NCI-H524 treated with DMSO at 0.1 percent for 48 hours (cell line): ENCODE results near the gene SDSL.

Source experiments
- DNase-seq: peaks from one replicate; lab custom pipeline; 2025; lab: John Stamatoyannopoulos, UW

The SDSL gene

DNA sequence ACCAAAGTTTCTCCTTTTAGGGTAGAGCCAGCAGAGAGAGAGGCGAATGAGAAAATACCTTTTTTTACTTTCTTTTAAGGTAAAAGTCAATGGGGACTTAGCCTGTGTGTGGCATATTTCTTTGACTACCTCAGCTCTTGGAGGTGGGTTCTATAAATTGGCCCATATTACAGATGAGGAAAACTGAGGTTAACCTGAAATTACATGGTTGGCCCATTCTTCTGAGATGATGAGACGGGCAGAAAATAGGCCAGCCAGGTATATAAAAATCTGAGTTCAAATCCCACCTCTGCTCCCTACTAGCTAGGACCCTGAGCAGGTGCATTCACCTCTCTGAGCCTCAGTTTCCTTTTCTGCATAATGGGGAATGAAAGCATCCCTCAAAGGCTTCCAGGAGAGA lies 27.1 kb downstream of the SDSL start:
- DNase-seq = no peak

DNA sequence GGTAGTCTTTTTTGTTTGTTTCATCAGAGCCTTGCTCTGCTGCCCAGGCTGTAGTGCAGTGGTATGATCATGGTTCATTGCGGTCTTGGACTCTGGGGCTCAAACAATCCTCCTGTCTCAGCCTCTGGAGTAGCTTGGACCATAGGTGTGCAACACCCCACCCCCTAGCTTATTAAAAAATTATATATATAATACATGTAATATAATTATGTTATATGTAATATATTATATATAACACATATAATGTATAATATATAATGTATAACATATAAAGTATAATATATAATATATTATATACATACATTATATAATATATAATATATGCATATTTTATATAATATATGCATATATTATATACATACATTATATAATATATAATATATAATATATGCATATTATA lies 27.7 kb downstream of the SDSL start:
- DNase-seq = no peak

DNA sequence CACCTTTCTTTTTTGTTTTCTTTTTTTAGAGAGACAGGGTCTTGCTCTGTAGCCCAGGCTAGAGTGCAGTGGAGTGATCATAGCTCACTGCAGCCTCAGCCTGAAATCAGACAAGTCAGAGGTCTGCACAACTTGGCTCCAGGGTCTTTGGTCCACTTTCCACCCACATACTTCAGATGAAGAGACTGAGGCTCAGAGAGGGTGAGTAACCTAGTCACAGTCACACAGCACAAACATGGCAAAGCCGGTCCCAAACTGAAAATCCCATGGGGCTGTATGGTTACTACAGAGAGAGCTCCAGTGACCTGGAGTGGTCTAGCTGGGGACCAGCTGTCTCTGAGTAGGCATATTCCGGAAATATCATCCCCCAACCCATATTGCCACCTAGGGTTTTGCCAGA lies 30.3 kb downstream of the SDSL start:
- DNase-seq = no peak

DNA sequence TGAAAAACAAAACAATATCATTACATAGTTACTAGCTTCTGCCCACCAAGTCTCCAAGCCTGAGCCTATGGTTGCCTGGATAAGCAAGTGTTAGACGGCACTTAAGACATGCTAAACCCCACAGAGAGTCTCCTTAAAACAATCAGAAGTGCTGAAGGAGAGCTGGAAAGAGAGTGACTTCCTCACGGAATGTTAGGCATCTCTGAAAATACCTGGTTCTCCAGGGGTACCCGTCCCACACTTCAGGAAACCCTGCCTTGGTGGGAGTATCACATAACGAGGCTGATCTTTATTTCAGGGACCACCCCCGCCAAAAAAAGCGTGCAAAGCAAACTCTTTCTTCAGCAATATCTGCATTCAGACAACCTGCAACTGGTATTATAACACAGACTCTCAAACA lies 31.1 kb downstream of the SDSL start:
- DNase-seq = no peak

DNA sequence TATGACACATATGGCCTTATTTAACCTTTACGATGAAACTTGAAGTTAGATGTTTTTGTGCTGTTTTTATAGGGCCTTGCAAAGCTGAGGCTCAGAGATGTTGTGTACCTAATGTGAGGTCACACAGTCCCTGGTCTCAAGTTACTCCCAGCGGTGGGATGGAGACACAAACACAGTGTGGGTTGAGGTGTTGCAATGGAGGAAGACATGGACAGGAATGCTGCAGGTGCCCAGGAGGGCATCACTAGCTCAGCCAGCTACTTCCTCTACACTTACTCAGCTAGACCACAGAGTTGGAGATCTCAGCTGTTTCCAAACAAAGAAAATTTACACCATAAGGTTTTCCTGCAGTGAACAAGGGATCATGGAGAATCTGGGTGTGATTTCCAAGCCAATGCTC lies 34.0 kb downstream of the SDSL start:
- DNase-seq = no peak

DNA sequence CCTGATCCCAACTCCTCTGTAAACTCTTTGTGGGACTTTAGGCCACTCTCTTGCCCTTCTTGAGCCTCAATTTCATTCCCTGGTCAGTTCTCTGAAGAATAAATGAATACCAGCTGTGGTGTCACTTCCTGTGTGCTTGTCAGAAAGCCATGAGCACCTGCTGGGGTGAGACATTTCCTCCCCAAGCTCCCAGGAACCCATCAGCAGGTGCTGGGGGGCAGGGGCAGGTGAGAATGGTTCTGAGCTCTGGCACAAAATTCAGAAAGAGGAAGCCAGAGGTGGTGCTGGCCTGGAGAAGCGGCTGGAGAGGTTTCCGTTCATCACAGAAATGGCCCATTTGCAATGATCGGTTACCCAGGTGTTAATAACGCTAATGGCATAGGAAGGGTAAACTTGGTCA lies 34.6 kb downstream of the SDSL start:
- DNase-seq = no peak

DNA sequence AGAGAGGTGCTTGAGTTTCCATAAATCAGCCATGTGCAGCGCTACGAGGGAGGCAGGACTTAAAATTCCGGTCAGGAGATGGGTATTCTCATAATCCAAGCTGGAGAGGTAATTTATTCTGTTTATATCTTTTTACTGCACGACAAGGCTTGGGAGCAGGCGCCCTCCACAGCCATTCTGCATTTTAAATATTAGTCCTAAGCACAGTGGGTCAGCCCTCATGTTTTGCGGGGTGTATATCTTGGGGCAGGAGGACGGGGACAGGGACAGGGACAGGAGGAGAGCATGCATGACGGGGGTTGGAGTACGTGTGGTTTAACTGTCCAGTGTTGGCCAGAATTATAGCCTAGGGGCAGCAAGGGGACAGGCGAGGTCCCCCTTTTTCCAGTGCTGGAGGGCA lies 35.0 kb downstream of the SDSL start:
- DNase-seq = no peak

DNA sequence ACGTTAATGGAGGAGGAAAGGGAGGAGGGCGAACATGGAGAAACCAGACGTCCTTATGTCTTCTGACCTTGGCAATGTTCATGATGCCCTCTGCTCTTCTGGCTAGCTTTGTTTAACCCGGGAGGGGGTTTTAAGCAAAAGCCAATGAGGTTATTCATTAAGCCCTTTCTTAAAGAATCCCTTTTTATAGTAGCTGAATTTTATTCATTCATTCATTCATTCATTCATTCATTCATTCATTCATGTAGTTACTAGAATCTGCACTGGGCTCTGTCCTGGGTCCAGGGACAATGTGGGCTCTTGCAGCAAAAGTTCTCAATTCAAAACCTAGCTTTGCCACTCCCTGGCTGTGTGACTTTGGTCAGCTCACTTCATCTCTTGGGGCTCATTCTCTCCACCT lies 35.5 kb downstream of the SDSL start:
- no peak for DNase-seq

DNA sequence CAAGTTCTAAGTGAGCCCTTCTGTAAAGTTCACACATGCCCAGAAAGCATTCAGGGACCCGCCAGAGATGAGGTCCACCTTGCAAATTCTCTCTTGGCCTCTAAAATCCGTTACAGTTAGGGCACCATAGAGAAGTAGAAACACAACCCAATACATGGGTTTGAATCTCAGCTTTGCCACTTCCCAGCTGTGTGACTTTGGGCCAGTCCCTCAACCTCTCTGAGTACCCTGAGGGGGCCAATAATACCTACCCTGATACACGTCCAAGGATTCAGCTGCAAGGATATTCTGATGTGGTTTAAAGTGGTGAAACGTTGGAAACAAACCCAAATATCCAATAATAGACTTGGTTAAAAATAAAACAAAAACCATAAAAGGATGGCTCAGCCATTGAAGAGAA lies 37.8 kb downstream of the SDSL start:
- DNase-seq = no peak

DNA sequence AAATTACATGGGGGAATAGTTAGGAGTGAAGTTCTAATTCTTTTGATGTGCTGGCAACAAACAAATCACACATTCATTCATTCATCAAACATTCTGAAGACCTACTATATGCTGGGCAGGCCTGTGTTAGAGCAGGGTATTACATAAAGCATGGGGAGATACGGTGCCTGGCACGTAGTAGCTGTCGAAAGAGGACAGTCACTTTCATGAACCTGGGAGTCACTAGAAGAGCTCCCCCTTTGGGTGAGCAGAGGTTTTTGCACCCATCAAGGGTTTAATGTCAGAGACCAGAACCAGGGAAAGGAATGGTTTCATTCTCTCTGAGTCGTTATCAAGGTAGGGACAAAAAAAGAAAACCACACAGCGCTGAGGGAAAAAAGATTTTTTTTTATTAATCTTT lies 39.5 kb downstream of the SDSL start:
- DNase-seq = no peak

DNA sequence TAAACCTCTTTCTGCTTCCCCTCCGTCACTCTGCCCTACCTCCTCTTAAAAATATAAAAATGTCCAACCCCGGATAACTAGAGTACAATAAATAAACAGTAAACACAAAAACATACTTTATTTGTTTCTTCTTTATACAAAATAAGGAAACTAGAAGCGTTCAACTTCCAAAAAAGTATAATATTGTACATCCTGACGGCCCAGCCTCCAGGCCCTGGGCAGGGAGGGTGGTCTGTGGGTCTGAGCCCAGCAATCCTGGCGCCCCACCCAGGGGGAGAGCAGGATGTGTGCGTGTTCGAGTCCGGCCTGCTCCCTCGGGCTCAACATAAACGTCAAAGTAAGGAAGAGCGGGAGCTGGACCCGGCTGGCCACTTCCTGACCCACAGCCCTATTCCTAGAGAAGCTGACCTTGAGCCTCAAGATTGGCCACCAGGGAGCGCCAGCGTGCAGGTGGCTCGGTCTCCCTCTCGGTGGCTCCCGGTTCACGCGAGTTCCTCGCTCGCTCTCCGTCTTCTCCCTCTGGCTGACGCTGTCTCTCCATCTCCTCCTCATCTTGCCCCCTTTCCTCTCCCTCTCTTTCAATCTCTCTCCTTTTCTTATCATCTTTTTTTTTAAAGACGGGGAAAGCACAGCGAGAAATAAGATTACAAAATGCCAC lies 40.1 kb downstream of the SDSL start:
- no peak for DNase-seq

DNA sequence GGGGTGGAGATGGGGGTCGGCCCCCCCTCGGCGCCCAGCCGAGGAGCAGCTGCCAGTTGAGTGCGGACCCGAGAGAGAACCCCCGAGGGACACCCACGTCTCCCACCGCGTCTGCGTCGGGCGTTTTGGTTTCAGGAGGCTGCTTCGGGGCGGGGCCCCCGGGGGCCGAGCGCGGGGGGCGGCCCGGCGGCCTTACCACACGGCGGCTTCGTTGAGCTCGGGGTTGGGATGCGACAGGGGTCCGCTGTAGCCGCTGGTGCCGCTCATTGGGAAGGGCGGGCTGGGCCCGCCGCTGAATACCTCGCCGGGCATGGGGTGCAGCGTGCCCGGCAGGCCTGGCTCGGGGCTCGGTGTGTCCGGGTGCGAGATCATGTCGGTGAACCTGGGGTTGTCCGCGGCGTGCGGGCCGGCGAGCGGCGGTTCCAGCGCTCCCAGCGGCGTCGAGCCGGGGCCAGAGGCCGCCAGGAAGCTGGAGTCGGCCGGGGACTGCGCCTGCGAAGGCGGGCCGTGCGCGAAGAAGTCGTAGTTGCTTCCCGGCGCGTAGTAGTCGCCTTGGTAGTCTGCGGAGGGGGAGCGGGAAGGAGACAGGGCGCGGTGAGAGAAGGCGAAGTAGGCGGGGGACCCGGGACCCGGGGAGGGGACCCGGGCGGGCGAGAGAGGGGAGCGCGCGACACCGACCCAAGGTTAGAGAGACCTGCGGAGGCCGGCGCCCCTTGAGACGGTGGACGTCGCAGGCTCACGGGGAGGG lies 41.0 kb downstream of the SDSL start:
- no peak for DNase-seq

DNA sequence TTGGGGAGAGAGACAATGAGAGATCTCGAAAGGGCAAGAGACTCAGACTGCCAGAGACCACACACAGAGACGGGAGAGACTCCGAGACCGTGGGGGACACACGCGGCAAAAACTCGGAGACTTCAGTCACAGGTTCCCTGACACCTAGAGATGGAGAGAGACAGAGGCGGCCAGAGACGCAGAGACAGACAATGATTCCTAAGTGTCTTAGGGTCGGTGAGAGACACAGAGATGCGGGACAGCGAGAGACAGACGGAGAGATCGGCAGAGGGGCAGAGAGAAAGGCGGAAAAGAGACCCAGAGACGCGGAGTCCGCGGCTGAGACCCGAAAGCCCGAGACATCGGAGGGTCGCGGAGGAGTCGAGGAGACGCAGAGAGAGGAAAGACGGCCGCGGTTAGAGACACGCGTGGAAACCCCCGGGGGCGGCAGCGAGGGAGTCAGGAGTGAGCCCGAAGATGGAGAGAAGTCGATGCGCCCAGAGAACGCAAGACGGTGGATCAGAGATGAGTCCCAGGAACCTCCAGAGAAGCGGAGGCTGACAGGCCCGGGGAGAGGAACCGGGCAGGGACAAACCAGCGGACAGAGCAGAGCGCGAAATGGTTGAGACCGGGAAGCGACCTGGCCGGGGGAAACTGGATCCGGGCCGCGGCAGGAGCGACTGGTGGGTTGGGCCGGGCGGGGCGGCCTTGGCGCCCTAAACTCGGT lies 41.7 kb downstream of the SDSL start:
- no peak for DNase-seq

DNA sequence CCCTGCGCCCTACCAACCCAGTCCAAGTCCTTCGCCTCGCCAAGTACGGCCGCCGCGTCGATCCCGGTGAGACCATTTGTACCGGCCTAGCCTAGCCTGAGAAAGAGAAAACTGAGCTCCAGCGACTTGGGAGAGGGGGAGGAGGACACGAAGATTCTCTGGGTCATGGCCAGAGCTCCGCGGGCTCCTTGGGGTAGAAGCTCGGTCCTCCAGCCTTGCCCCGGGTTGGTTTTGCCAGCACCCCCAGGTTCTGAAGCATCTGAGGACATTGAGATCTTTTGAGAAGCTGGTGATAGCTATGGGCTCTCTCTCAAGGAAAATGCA lies 42.2 kb downstream of the SDSL start:
- DNase-seq = no peak

DNA sequence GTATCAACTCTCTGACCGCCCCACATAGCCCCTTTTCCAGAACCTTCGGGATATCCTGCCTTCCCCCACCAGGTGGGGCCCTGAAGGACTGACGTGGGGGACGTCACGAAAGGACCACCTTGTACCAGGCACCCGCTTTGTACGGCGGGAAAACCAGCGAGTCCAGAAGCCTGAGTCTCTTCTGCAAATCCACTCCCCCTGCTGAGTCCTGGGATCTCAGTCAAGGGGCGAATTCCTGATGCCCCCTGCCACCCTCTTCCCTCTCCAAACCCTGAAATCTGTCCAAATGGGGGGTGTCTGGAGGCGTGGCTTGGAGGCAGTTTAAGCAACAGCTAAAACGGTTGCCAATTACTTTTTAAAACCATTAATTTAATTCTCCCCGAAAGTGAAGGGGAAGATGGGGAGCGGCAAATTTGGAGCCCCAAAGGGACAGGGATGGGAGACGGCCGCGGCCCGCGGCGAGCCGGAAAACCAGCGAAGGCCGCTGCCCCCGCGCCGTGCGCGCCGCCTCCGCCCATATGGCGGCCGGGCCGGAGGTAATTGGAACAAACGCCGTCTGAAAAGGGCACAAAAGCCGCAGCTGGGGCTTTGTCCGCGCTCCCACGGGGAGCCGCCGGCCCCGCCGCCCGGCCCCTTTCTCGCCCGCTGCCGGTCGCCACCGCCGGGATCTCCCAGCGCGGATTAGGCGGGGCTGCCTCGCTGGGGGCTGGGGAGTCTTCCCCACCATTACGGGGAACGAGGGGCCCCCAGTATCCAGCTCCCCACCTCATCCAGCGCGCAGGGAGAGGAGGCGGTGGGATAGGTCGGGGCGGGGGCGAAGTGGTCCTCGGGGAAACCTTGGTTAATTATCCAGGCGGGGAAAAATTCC lies 42.9 kb downstream of the SDSL start:
- no peak for DNase-seq

DNA sequence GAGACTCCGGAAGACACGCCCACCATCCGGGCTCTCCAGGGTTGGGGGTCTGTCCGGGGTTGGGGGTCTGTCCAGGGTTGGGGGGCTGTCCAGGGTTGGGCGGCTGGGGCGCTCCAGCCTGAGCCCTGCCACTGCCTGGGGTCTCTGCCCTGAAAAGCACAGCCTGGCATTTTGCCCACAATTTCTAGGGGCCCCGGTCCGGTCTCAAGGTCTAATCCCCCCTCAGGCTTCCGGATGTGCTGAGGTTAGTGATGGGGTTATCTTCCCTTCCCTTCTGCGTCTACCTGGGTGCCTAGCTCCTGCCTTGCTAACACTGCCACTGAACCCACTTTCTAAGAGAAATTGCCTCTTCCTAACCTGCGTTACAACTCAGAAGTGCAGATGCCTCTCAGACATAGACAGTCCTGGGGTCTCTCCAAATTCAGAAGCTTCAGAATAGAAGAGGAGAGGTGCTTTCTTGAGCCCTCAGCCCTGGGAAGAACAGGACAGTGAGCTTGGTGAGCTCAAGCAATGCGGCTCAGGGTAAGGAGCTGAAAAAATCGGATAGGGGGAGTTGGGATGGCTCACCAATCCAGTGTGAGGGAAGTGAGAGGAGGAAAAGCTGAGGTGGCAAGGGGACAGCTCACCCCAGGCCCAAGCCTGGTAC lies 43.8 kb downstream of the SDSL start:
- no peak for DNase-seq

DNA sequence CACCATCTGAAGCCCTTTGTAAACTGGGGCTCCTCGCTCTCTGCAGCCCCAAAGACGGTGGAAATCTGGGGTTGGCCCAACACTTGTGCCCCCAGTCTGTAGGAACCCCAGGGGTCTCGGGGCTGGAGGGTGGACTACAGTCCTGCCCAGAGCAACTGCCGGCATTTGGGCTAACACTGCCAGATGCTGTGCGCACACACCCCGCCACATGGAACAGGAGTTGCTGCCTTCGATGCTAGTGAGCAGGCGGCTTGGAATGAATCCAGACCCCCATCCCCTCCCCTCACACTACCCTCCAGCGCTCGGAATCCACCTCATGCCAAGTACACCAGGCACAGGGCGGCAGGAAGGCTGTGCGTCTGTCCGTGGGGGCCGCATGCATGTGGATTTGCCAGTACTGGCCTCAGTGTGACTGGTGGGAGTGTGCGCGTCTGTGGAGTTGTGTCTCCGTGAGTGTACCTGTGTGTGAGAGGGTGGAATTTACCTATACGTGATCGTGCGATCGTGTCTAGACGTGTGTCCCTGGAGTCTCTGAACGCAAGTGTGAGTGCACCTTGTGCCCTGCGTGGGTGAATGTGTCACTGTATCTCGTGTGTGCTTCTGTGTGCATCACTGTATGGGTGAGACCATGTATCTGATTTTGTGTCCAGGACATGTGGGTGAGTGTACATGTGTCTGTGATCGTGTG lies 44.4 kb downstream of the SDSL start:
- peak; percentile 50 for DNase-seq

DNA sequence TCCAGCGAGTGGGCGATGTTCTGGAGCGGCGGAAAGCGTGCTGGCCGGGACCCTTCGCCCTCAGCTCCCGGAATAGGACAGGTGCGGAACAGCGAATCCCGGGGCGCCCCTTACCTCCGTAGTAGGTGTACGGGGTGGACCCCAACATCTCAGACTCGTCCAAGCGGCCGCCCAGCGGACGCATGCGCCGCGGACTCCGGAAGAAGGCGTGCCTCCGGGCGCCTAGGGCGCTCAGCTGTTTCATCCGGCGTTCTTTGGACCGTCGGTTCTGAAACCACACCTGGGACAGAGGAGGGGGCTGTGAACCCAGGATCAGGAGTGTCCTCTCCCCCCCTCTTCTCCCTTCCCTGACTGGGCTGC lies 44.9 kb downstream of the SDSL start:
- no peak for DNase-seq

DNA sequence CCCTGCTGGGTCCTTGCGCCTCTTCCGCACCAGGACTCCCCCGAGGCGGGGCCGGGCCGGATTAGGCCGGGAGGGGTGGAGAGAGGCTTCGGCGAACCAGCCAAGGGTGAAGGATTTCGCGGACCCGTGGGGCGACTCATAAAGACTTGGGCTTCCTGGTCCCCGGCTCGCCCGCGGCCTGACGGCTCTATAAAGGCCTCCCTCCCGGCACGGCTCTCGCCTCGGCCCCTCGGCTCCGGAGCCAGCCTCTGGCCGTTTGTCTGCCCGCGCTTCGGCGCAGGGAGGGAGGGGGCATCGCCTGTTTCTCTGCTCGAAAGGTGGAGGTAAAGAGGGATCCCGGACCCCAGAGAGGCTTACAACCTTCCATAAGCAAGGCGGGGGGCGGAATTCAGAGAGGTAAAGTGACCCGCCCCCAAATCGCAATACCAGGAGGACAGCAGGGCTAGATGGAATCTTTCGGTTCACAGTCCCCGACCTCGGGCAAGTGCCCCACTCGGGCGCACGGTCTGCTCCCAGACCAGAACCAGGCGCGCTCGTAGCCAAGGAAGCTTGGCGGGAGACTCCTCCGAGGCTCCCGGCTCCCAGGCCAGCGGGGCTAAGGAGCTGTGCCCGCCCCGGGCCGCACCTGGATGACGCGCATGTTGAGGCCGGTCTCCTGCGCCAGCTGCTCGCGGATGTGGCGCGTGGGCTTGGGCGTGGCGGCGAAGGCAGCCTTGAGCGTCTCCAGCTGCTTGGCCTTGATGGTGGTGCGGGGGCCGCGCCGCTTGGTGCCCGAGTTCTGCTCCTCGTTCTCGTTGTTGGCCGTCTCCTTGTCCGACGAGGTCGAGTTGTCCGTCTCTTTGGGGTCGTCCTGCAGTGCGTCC lies 45.6 kb downstream of the SDSL start:
- DNase-seq = no peak

DNA sequence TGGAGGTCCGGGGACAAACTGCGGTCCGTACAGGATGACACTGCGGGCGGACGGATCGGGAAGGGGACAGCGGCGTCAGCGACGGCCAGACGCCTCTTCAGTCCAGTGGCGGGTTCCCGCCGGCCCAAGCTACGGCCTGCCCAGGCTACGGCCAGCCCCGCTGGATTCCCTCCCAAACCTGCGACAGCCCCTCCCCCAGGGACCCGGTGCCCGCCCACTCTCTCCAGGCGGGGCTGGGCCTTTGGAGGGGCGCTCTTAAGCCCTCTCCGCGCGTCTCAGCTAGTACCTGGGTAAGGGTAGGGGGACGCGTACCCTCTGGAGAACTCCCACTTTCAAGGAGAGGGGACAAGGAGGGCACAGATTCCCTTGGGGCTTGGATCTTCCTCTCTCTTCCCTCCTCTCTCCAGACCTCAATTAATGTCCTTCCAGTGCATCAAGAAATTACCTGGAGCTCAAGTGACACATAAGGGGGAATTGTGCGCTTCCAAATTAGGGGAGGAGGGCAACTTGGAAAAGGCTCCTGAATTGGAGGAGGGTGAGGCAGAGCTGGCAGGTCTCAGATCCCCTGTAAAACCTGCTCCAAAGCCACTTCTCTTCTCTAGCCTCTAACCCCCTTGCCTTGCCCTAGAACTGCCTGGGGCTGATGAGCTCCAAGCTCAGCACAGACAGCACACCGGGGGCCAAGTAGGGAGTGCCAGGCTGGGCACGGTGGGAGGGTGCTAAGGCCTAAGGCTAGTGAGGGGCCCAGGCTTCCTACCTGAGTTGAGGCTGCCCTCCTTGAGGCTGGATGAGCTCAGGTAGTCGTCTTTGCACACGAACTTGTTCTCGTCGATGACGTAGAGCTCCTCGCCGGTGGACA lies 46.4 kb downstream of the SDSL start:
- DNase-seq = no peak
